Left ventricle myocardium inferior (tissue), 1 donor: ENCODE results near the gene ARMH3. TPM values are rescaled to one million over a fixed set of nuclear protein-coding genes. Genes with fewer than 3 reads are reported as not detected.

ENCODE experiments used
- DNase-seq: peaks from one replicate; pipeline ENCODE4 v3.0.0-alpha.2; 2020
- H3K27ac ChIP-seq: fragments of 200-600 bp; replicated peaks from 2 replicates; pipeline ENCODE4 v1.8.0; 2021
- H3K27me3 ChIP-seq: fragments of 200-600 bp; 2 replicates; pipeline ENCODE4 v1.8.0; 2021; ENCODE audit warnings: low read depth
- H3K36me3 ChIP-seq: fragments of 200-600 bp; 2 replicates; pipeline ENCODE4 v1.8.0; 2021
- H3K4me1 ChIP-seq: fragments of 200-600 bp; 2 replicates; pipeline ENCODE4 v1.8.0; 2021
- H3K4me3 ChIP-seq: fragments of 200-600 bp; 2 replicates; pipeline ENCODE4 v1.8.0; 2021; ENCODE audit warnings: mild to moderate bottlenecking, moderate library complexity
- H3K9me3 ChIP-seq: fragments of 200-600 bp; replicated peaks from 2 replicates; pipeline ENCODE4 v1.8.0; 2021
- CTCF ChIP-seq: fragments of 200-600 bp; IDR thresholded peaks from 2 replicates; pipeline ENCODE4 v1.8.0; 2021; ENCODE audit warnings: antibody characterized with exemption, mild to moderate bottlenecking, borderline replicate concordance
- intact Hi-C: fragments of 100-400 bp; cut with micrococcal nuclease; formaldehyde crosslinking; loops from one replicate; pipeline ENCODE4 v1.11.0; 2022
- total RNA-seq: library from RNA; stranded (reverse); fragmentation: NEBNext Ultra II Directional; extraction: Animal tissue kit (Norgen Biotek cat#: 25700); gene quantifications from one replicate; pipeline ENCODE4 v1.2.1, GENCODE V29; 2021
- donor health status: DM: no; HTN: yes; CAD: no; lungs with severe emphysema.

The ARMH3 gene
- total RNA-seq, 1 donor from 2014 or later: 58.9 TPM

- intact Hi-C loops: no loop called here
- H3K27me3 ChIP-seq: no peaks in the 10 kb centered on the region
- H3K9me3 ChIP-seq: no peaks in the 10 kb centered on the region
- peaks cover 61% of the 10 kb centered on the region for H3K4me1 ChIP-seq
- no peak for TF ChIP-seq CTCF
- H3K4me3 ChIP-seq: no peak overlapping the region
- DNase-seq: no peak
- H3K36me3 ChIP-seq: no peaks in the 10 kb centered on the region
- H3K27ac ChIP-seq: no peak overlapping the region
Observed at GRCh38 chr10:101905251-101905650, 150.7 kb downstream of the ARMH3 start.

GRCh38 chr10:101903827-101904550, 152.0 kb downstream of the ARMH3 start:
- H3K36me3 ChIP-seq: no peaks in the 10 kb centered on the region
- TF ChIP-seq CTCF: no peak
- no peak overlapping the region for H3K4me3 ChIP-seq
- H3K27ac ChIP-seq: peak overlapping the region; percentile 25
- H3K9me3 ChIP-seq: no peaks in the 10 kb centered on the region
- H3K4me1 ChIP-seq: peaks cover 73% of the 10 kb centered on the region
- H3K27me3 ChIP-seq: no peaks in the 10 kb centered on the region
- intact Hi-C loops: no loop called here
- DNase-seq: no peak

GRCh38 chr10:101902820-101903145, 153.2 kb downstream of the ARMH3 start:
- peaks cover 82% of the 10 kb centered on the region for H3K4me1 ChIP-seq
- TF ChIP-seq CTCF: no peak
- no peaks in the 10 kb centered on the region for H3K27me3 ChIP-seq
- DNase-seq: no peak
- no peak overlapping the region for H3K27ac ChIP-seq
- no peak overlapping the region for H3K4me3 ChIP-seq
- intact Hi-C loops: no loop called here
- no peaks in the 10 kb centered on the region for H3K9me3 ChIP-seq
- H3K36me3 ChIP-seq: no peaks in the 10 kb centered on the region

GRCh38 chr10:101902032-101902819, 153.7 kb downstream of the ARMH3 start:
- H3K4me3 ChIP-seq: no peak overlapping the region
- intact Hi-C loops: no loop called here
- no peaks in the 10 kb centered on the region for H3K9me3 ChIP-seq
- H3K4me1 ChIP-seq: peaks cover 82% of the 10 kb centered on the region
- no peaks in the 10 kb centered on the region for H3K27me3 ChIP-seq
- no peak for TF ChIP-seq CTCF
- DNase-seq: no peak
- no peak overlapping the region for H3K27ac ChIP-seq
- no peaks in the 10 kb centered on the region for H3K36me3 ChIP-seq

GRCh38 chr10:101901340-101901739, 154.6 kb downstream of the ARMH3 start:
- no peaks in the 10 kb centered on the region for H3K27me3 ChIP-seq
- H3K27ac ChIP-seq: no peak overlapping the region
- intact Hi-C loops: no loop called here
- no peak for DNase-seq
- H3K4me3 ChIP-seq: no peak overlapping the region
- no peak for TF ChIP-seq CTCF
- no peaks in the 10 kb centered on the region for H3K36me3 ChIP-seq
- no peaks in the 10 kb centered on the region for H3K9me3 ChIP-seq
- H3K4me1 ChIP-seq: peaks cover 82% of the 10 kb centered on the region
